ENCODE results near the gene CTTN. TPM values are rescaled to one million over a fixed set of nuclear protein-coding genes. Genes with fewer than 3 reads are reported as not detected.

The CTTN gene
- total and polyA plus RNA-seq, 10 of the 15 experiments (the other 5 are each of a cell fraction or from before 2014, with no cell fraction given), result 1.1 to 37.8 (median 11.8) TPM

GRCh38 chr11:70463478-70464255 is 65.3 kb downstream of the CTTN start:
- DNase-seq (ENCODE audit: low read depth, low spot score), result no peak
- Histone ChIP-seq H3K9ac (ENCODE audit: control insufficient read depth, insufficient read depth, low read length) (no peak overlapping the region), H3K79me2 (ENCODE audit: control insufficient read depth, insufficient read depth, low read length) (no peaks in the 10 kb centered on the region), H3K4me1 (ENCODE audit: control insufficient read depth, insufficient read depth, low read length) (peaks cover 26% of the 10 kb centered on the region), H4K20me1 (ENCODE audit: control insufficient read depth, insufficient read depth) (no peaks in the 10 kb centered on the region), H3K27me3 (replicated peaks in 1 of 2; ENCODE audit: control insufficient read depth in 2 of 2, insufficient read depth in 2 of 2, low read length in 1 of 2) (no peaks in the 10 kb centered on the region), H3K36me3 (ENCODE audit: control insufficient read depth in 2 of 2, insufficient read depth in 2 of 2, low read length in 1 of 2) (no peaks in the 10 kb centered on the region), H3K4me3 (no peak overlapping the region), H3K27ac (ENCODE audit: control insufficient read depth, insufficient read depth) (no peak overlapping the region), H3K9me3 (replicated peaks; ENCODE audit: control insufficient read depth, insufficient read depth, low read length) (no peaks in the 10 kb centered on the region; the same call in 2 of the 3 replicates), H3K4me2 (ENCODE audit: control insufficient read depth, insufficient read depth) (no peak overlapping the region), H2AFZ (ENCODE audit: control insufficient read depth, low read depth, low read length) (no peak overlapping the region)
- TF ChIP-seq USF2 (IDR thresholded peaks at IDR 0.05; ENCODE audit: borderline replicate concordance, low read depth, low read length), result no peak
- no peak for TF ChIP-seq BMI1 (IDR thresholded peaks at IDR 0.05; ENCODE audit: borderline replicate concordance)
- no peak for TF ChIP-seq MLLT1 (IDR thresholded peaks at IDR 0.05)
- no peak for TF ChIP-seq RCOR1 (conservative IDR thresholded peaks at IDR 0.05; ENCODE audit: low read depth, low read length)
- no peak for TF ChIP-seq JUNB (IDR thresholded peaks at IDR 0.05)
- TF ChIP-seq TAF1 (IDR thresholded peaks at IDR 0.05; ENCODE audit: borderline replicate concordance, low read depth, low read length), result no peak
- no peak for TF ChIP-seq CTCF (IDR thresholded peaks at IDR 0.05 in 2 of 3, conservative IDR thresholded peaks at IDR 0.05 in 1 of 3; ENCODE audit: control insufficient read depth in 2 of 3, extremely low read depth in 1 of 3, insufficient read depth in 1 of 3, low read depth in 3 of 3, low read length in 3 of 3)
- no peak for TF ChIP-seq SUPT20H (IDR thresholded peaks at IDR 0.05; ENCODE audit: borderline replicate concordance, control insufficient read depth, low read depth, low read length)
- TF ChIP-seq WRNIP1 (IDR thresholded peaks at IDR 0.05; ENCODE audit: borderline replicate concordance, low read depth, low read length), result no peak
- no peak for TF ChIP-seq ATF2 (IDR thresholded peaks at IDR 0.05; ENCODE audit: low read length)
- no peak for TF ChIP-seq PML (IDR thresholded peaks at IDR 0.05; ENCODE audit: low read length)
- no peak for TF ChIP-seq KDM1A (IDR thresholded peaks at IDR 0.05; ENCODE audit: borderline replicate concordance)
- TF ChIP-seq PKNOX1 (IDR thresholded peaks at IDR 0.05), result no peak
- RAD21 ChIA-PET (ENCODE audit: unreplicated experiment), result no interaction called here
- in situ Hi-C loops (cut with MboI), result no loop called here
- 95% methylated on average over 39 of the region's 61 CpGs for WGBS (ENCODE audit: insufficient coverage, insufficient replicate concordance, low lambda C conversion rate, missing lambda C conversion rate)
- POLR2A ChIA-PET, result interaction anchor here (0.6 kb wide), 1 partner anchor 1269 kb away, joined by 3 read pairs; no protein-coding TSS in a partner anchor
- intact Hi-C loops (cut with micrococcal nuclease; ENCODE audit: unreplicated experiment), result loop anchor here (10.0 kb wide), 1 partner anchor 189 kb away; the partner anchor contains the start of gene PPFIA1
- no peak for ATAC-seq
- CTCF ChIA-PET, result interaction anchor here (0.5 kb wide), 1 partner anchor 1331 kb away, joined by 5 read pairs; no protein-coding TSS in a partner anchor
- SMC1A ChIA-PET (ENCODE audit: uncharacterized antibody, unreplicated experiment), result no interaction called here
- no peak for FAIRE-seq
- no TSS peak for BruUV-seq (replicated peaks)
